NCI-H1694 (cell line): ENCODE measurements around the gene SPINT1.

ENCODE experiments used
- DNase-seq: peaks from one replicate; lab custom pipeline; 2025; lab: John Stamatoyannopoulos, UW

The SPINT1 gene

DNA sequence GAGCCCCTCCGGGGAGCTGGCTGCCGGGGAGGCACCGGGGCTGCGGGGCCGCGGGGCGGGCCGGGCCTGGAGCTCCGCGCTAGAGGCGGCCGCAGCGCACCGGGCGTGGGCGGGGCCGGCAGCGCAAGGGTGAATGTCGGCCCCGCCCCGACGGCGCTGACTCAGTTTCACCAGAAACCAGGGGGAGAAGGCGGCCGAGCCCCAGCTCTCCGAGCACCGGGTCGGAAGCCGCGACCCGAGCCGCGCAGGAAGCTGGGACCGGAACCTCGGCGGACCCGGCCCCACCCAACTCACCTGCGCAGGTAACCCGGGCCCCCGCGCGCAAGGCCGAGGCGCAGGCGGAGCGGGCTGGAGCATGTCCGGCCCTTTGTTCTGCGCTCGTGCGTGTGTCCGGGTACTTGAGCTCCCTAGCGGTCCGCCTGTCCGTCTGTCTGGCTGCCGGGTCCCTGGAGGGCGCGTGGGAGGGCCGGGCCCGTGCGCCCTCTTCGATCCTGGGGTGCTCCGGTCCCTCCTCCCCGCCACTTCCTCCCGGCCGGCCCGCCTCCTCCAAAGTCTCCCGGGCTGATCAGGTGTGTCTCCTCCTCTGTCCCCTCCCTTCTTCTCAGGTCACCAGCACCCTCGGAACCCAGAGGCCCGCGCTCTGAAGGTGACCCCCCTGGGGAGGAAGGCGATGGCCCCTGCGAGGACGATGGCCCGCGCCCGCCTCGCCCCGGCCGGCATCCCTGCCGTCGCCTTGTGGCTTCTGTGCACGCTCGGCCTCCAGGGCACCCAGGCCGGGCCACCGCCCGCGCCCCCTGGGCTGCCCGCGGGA is at the start of gene SPINT1:
Gene SPINT1 (plus strand): TSS at position 164 of the 811 bp plus-strand sequence. CDS start 507 bp downstream, at position 671.
- DNase-seq: no peak

GRCh38 chr15:40796041-40796440 is 47.8 kb upstream of the SPINT1 start:
- no peak for DNase-seq

- DNase-seq: no peak
These were observed 47.3 kb upstream of the SPINT1 start for GRCh38 chr15:40796512-40796911.

- no peak for DNase-seq
These were observed 44.3 kb upstream of the SPINT1 start for GRCh38 chr15:40799523-40799922.

DNA sequence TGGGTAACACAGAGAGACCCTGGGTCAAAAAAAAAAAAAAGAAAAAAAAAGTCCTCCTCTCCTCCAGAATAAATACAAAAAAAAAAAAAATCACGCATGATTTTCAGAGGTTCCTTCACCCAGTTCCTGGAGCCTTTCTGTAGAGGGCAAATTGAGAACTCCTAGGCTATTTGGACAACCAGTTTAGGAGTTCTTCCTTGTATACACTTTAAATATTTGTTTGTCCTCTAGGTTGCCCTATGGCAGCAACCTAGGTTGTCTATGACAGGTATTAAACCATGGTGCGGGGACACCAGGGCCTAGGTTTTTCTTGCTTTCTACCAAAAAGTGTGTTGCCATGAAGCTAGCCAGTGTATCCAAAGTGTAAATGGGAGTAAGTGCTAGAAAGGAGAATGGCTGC is 40.8 kb upstream of the SPINT1 start:
- no peak for DNase-seq

DNA sequence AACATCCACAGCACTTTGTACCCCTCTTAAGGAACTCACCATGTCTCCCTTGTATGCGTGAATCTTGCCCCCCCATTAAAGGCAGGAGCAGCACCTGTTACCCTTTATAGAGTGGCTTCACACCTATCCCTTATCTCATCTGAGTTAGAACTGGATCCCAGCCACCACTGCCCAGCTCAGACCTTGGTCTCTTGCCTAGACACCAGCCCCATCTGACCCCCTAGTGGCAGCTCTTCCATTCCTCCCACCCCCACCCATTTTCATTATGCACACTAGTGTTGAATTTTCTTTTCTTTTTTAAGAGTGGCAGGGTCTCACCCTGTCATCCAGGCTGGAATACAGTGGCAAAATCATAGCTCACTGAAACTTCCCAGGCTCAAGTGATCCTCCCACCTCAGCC is 40.2 kb upstream of the SPINT1 start:
- no peak for DNase-seq

DNA sequence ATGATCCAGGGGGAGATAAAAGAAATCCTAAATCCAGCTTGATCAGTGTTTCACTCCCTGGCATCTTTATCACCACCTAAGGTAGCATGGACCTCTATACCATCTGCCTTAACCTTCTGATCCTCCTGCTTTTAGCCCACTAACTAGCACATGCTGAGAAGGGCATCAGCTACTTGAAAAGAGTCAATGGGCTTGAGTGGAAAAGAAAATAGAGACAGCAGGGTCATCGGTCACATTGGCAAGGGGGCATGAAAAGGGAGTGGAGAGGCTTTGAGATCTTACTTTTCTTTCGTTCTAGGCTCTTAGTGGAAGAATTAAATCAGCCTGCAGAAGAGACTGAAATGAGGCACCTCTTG is 37.2 kb upstream of the SPINT1 start:
- DNase-seq: no peak

- peak; percentile 92 for DNase-seq
These were observed 36.6 kb upstream of the SPINT1 start, which contains the start of the genes DNAJC17 and ZFYVE19 for GRCh38 chr15:40807028-40807887. DNAJC17 (minus strand) TSS chr15:40807473; CDS start chr15:40807446, 27 bp downstream. ZFYVE19 (plus strand) TSS chr15:40807089; CDS start chr15:40807590, 501 bp downstream.

- no peak for DNase-seq
These were observed 35.9 kb upstream of the SPINT1 start for GRCh38 chr15:40807888-40808461.

DNA sequence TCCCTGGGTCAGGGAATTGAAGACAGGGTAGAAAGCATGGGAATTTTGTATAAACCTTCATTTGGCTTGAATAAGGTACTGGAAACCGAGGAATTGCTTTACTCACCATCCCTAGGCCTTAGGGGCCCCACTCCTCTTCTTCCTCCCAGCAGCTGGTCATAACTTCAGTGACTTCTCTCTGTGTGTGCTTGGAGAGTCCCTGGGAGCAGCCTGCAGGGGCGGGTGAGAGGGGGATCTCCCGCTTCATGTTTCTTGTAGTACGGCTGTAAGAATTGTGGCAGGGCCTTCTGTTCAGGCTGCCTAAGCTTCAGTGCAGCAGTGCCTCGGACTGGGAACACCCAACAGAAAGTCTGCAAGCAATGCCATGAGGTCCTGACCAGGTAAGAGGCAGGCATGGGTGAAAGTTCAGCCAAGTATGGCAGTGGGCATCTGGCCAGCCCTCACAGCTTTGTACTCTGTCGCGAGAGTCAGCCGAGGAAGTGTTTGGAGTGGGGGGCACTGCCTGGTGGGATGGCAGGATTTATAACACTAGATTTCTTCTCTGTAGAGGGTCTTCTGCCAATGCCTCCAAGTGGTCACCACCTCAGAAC is 34.9 kb upstream of the SPINT1 start:
- no peak for DNase-seq

- no peak for DNase-seq
These were observed 31.0 kb upstream of the SPINT1 start for GRCh38 chr15:40812721-40813425.

- DNase-seq: no peak
These were observed 28.7 kb upstream of the SPINT1 start for GRCh38 chr15:40815042-40815698.

GRCh38 chr15:40819048-40819447 is 24.8 kb upstream of the SPINT1 start:
- no peak for DNase-seq

DNA sequence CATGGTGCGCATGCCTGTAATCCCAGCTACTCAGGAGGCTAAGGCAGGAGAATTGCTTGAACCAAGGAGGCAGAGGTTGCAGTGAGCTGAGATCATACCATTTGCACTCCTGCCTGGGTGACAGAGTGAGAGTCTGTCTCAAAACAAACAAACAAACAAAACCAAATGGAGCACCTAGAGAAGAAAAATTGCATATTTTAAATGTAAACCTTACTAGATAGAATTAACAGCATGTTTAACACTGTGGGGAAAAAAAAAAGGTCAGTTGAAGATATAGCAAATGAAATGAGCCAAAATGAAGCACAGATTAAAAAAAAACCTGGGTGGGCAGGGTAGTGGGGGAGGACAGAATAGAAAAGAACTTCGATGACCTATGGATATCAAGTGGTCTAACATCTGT is 22.7 kb upstream of the SPINT1 start:
- no peak for DNase-seq

DNA sequence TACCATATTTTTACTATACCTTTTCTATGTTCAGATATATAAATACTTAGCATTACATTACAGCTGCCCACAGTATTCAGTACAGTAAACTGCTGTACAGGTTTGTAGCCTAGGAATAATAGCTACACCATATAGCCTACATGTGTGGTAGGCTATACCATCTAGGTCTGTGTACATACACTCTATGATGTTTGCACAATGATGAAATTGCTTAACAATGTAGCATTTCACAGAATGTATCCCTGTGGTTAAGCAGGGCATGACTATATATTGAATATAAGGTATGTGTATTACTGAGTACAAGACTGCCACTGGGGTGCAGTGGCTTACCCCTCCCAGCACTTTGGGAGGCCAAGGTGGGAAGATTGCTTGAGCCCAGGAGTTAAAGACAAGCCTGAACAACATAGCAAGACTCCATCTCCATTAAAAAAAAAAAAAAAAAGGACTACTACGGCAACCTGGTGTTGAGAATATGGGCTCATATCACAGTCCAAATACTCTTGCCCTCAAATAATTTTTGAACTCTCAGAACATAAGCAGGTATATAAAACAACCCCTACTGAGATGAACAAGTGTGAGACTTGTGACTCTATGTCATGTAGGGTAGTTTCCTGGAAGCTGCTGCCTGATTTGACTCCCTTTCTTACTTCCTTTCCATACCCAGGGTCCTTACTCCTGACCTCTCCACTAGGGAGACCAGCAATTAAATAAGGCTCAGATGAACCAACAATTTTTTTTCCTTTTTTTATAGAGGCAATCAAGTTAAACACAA is 20.1 kb upstream of the SPINT1 start:
- DNase-seq: no peak

- DNase-seq: no peak
These were observed 18.0 kb upstream of the SPINT1 start for GRCh38 chr15:40825661-40826422.

- DNase-seq: no peak
These were observed 17.3 kb upstream of the SPINT1 start for GRCh38 chr15:40826423-40827075.

GRCh38 chr15:40828447-40829036 is 15.3 kb upstream of the SPINT1 start, which contains the start of gene PPP1R14D:
PPP1R14D (minus strand) TSS chr15:40828708; CDS start chr15:40828641, 67 bp downstream.
- DNase-seq: no peak
